ENCODE measurements around the gene PIK3R4. TPM values are rescaled to one million over a fixed set of nuclear protein-coding genes. Genes with fewer than 3 reads are reported as not detected.

Gene PIK3R4
- total RNA-seq, 4 donors from 2014 or later: 18.4 to 48.1 (median 33.8) TPM

GRCh38 chr3:130711565-130712324 is 34.9 kb downstream of the PIK3R4 start:
- no peak for DNase-seq (ENCODE audit: low spot score)
- ATAC-seq (ENCODE audit: low FRiP score): no peak
- TF ChIP-seq, protein P1, sequence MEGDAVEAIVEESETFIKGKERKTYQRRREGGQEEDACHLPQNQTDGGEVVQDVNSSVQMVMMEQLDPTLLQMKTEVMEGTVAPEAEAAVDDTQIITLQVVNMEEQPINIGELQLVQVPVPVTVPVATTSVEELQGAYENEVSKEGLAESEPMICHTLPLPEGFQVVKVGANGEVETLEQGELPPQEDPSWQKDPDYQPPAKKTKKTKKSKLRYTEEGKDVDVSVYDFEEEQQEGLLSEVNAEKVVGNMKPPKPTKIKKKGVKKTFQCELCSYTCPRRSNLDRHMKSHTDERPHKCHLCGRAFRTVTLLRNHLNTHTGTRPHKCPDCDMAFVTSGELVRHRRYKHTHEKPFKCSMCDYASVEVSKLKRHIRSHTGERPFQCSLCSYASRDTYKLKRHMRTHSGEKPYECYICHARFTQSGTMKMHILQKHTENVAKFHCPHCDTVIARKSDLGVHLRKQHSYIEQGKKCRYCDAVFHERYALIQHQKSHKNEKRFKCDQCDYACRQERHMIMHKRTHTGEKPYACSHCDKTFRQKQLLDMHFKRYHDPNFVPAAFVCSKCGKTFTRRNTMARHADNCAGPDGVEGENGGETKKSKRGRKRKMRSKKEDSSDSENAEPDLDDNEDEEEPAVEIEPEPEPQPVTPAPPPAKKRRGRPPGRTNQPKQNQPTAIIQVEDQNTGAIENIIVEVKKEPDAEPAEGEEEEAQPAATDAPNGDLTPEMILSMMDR (IDR thresholded peaks at IDR 0.05): no peak

GRCh38 chr3:130709671-130710070 is 37.0 kb downstream of the PIK3R4 start:
- ATAC-seq (ENCODE audit: low FRiP score) (no peak), DNase-seq (ENCODE audit: low spot score) (no peak)
- TF ChIP-seq, protein P1 (IDR thresholded peaks at IDR 0.05): no peak

DNA sequence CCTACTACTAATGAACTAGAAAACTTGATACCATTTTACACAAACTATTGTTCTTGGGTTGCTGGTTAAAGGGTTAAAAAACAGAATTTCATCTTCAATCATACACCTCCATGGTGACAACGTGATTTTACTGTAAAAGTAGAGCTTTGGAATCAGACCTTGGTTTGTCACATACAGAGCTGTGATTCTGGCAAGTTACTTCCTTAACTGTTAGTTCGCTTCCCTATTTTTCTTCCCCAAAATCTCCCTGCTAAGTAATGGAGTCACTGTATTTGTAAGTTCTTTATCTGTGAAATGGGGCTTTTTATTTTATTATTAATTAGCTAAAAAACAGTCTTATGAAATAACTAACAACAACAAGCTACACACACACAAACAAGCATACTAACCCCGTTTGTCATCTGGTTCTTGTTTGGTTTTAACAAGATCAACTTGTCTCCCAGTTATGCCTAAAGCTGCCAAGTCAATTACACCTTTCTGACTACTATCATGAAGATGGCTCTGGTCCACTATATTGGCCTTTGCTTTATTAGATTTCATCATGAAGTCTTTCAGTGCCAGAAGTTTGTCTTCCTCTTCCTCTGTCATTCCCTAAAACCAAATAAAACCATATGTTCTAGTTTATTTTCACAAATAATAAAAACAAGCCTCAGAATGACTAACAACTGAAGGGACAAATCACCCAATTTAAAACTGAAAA is 38.6 kb downstream of the PIK3R4 start:
- no peak for DNase-seq (ENCODE audit: low spot score)
- no peak for ATAC-seq (ENCODE audit: low FRiP score)
- TF ChIP-seq, protein P1 (IDR thresholded peaks at IDR 0.05): no peak

GRCh38 chr3:130705501-130705900 is 41.1 kb downstream of the PIK3R4 start:
- TF ChIP-seq, protein P1 (IDR thresholded peaks at IDR 0.05): no peak
- ATAC-seq (ENCODE audit: low FRiP score): no peak
- DNase-seq (ENCODE audit: low spot score): no peak

- ATAC-seq (ENCODE audit: low FRiP score): no peak
- no peak for DNase-seq (ENCODE audit: low spot score)
- TF ChIP-seq, protein P1 (IDR thresholded peaks at IDR 0.05): no peak
Observed at GRCh38 chr3:130702985-130703384, 43.6 kb downstream of the PIK3R4 start.

- DNase-seq (ENCODE audit: low spot score) (no peak), ATAC-seq (ENCODE audit: low FRiP score) (no peak)
- TF ChIP-seq, protein P1 (IDR thresholded peaks at IDR 0.05): no peak
Observed at GRCh38 chr3:130700541-130700940, 46.1 kb downstream of the PIK3R4 start.
